ENCODE results near the gene AKAP9.
"Not testable (repeated sequence)": the region's sequence is repeated elsewhere in the genome, so short reads cannot be mapped to it uniquely, and the experiment has no call there.

DNA sequence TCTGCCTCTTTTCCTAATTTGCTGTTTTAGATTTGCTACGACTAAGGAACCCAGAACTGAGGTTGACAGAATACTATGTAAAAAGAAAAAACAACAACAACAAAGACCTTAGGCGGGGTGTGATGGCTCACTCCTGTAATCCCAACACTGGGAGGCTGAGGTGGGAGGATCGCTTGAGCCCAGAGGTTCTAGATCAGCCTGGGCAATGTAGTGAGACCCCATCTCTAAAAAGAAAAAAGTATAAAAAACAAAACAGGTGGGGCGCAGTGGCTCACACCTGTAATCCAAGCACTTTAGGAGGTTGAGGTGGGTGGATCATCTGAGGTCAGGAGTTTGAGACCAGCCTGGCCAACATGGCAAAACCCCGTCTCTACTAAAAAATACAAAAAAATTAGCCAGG is 4.3 kb downstream of the AKAP9 start:
- TF ChIP-seq, protein P1, sequence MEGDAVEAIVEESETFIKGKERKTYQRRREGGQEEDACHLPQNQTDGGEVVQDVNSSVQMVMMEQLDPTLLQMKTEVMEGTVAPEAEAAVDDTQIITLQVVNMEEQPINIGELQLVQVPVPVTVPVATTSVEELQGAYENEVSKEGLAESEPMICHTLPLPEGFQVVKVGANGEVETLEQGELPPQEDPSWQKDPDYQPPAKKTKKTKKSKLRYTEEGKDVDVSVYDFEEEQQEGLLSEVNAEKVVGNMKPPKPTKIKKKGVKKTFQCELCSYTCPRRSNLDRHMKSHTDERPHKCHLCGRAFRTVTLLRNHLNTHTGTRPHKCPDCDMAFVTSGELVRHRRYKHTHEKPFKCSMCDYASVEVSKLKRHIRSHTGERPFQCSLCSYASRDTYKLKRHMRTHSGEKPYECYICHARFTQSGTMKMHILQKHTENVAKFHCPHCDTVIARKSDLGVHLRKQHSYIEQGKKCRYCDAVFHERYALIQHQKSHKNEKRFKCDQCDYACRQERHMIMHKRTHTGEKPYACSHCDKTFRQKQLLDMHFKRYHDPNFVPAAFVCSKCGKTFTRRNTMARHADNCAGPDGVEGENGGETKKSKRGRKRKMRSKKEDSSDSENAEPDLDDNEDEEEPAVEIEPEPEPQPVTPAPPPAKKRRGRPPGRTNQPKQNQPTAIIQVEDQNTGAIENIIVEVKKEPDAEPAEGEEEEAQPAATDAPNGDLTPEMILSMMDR (IDR thresholded peaks at IDR 0.05; ENCODE audit: insufficient read depth, low read length, poor library complexity, severe bottlenecking), result not testable (repeated sequence)
- not testable (repeated sequence) for TF ChIP-seq EZH2phosphoT487 (conservative IDR thresholded peaks at IDR 0.05; ENCODE audit: low read length)
